OCI-LY3 (cell line): ENCODE measurements around the gene LRBA.

Source experiments
- CTCF ChIP-seq: fragments of 200-600, 300-600 bp; sonication (generic); IDR thresholded peaks from 2 replicates; pipeline ENCODE4 v1.5.1; 2014; ENCODE audit warnings: antibody characterized with exemption, low read length, low read depth
- EZH2phosphoT487 ChIP-seq: fragments of 200-600 bp; shearing (Covaris generic); IDR thresholded peaks from 2 replicates; pipeline ENCODE4 v1.6.1; 2018; ENCODE audit warnings: antibody characterized with exemption, mixed run types, low read depth

- no peak for TF ChIP-seq CTCF
- TF ChIP-seq EZH2phosphoT487 = no peak
These were observed 350.1 kb downstream of the LRBA start for GRCh38 chr4:150664935-150665334.
